Measurements from ENCODE around the gene GPR141.

GPR141 gene

DNA sequence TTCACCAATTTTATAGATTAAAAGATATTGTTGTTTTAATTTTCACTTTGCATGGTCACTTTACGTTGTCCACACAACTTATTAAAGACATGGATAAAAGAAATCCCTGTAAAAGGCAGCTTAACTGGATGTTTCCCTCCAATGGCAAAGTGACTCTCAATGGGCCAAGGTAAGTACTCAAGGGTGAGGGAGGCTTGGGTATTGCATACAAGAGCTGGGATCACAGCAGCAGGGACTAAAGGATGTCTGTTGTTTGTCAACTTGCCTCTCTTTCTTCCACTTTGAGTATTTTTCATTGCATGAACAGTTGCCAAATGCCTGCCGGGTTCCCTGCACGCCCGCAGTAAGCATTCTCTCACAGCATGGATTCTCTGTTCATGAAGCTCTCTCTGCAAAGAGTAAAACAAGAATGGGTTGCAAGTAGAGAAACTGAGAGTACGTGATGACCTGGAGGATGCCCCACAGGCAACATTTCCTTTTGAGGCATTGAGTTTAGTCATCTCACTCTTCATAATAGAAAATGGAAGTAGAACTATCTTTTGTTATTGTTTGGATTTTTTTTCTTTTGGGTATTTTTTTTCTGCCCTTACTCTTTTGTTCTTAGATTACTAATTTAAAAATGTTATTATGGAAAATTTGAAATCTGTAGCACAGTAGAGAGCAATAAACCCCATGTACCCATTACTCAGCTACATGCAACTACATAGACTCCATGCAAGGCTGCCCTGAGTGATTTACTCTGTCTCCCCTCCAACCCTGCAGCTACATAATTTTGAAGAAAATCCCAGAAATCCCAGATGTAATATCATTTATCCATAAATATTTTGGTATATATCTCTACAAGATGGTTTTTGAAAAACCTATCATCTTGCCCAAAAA, 26.3 kb downstream of the GPR141 start:
- DNase-seq (ENCODE audit: low read depth, low spot score), result no peak
- no peak overlapping the region for H3K4me3 ChIP-seq (ENCODE audit: low read depth, low read length)
- ChIA-PET CTCF (no interaction called here), POLR2A (no interaction called here)
- TF ChIP-seq CTCF (IDR thresholded peaks at IDR 0.05; ENCODE audit: insufficient read depth, low read length, missing control alignments), result no peak

- ChIA-PET POLR2A (no interaction called here), CTCF (no interaction called here)
- TF ChIP-seq CTCF (IDR thresholded peaks at IDR 0.05; ENCODE audit: insufficient read depth, low read length, missing control alignments), result no peak
- H3K4me3 ChIP-seq (ENCODE audit: low read depth, low read length), result no peak overlapping the region
- no peak for DNase-seq (ENCODE audit: low read depth, low spot score)
These were observed 30.0 kb downstream of the GPR141 start for GRCh38 chr7:37713613-37714012.

- ChIA-PET CTCF (no interaction called here), POLR2A (no interaction called here)
- no peak for DNase-seq (ENCODE audit: low read depth, low spot score)
- no peak for TF ChIP-seq CTCF (IDR thresholded peaks at IDR 0.05; ENCODE audit: insufficient read depth, low read length, missing control alignments)
- H3K4me3 ChIP-seq (ENCODE audit: low read depth, low read length), result no peak overlapping the region
These were observed 31.0 kb downstream of the GPR141 start for GRCh38 chr7:37714606-37715005.

DNA sequence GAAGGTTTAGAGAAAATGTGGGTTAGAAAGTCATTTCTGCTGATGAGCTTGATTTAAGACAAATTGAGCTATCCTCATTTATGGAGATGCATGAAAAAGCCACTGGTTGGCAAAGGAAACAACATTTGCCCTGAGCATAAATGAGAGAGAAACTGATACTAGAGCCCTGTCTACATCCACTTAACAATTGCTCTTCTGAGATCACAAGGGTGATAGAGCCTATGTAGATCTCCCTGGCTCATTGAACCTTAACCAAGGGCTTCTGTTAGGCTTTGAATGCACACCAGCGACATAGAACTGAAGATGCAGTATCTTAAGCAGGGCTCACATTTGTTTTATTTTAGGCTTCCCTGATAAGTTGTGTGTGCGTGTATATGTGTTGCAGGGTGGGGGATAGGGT, 35.0 kb downstream of the GPR141 start:
- ChIA-PET CTCF (no interaction called here), POLR2A (no interaction called here)
- no peak for DNase-seq (ENCODE audit: low read depth, low spot score)
- no peak for TF ChIP-seq CTCF (IDR thresholded peaks at IDR 0.05; ENCODE audit: insufficient read depth, low read length, missing control alignments)
- H3K4me3 ChIP-seq (ENCODE audit: low read depth, low read length), result no peak overlapping the region

- CTCF ChIA-PET, result no interaction called here
- no peak for DNase-seq (ENCODE audit: low read depth, low spot score)
- POLR2A ChIA-PET, result no interaction called here
- H3K4me3 ChIP-seq (ENCODE audit: low read depth, low read length), result no peak overlapping the region
- no peak for TF ChIP-seq CTCF (IDR thresholded peaks at IDR 0.05; ENCODE audit: insufficient read depth, low read length, missing control alignments)
These were observed 35.5 kb downstream of the GPR141 start for GRCh38 chr7:37719077-37719476.

DNA sequence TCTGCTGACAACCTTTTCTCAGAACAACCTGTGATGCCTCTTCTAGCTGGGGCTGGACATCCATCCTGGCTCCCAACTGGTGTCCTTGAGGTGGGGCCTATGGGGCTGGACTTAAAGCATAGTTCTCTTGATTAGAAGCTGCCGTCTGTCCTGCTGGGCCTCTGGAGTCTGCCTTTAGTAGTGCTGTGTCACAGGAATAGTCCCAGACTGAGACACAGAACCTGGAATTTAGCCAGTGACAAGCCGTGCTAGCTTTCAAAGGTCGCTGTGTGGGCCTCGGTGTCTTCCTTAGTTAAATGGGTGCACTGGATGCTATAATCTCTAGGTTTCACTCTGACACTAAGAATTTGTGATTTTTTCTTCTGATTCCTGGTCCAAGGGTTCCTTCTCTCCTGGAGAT, 41.2 kb downstream of the GPR141 start:
- ChIA-PET POLR2A (no interaction called here), CTCF (no interaction called here)
- TF ChIP-seq CTCF (IDR thresholded peaks at IDR 0.05; ENCODE audit: insufficient read depth, low read length, missing control alignments), result no peak
- no peak overlapping the region for H3K4me3 ChIP-seq (ENCODE audit: low read depth, low read length)
- DNase-seq (ENCODE audit: low read depth, low spot score), result no peak
